ENCODE data around the gene KANSL2. TPM values are rescaled to one million over a fixed set of nuclear protein-coding genes. Genes with fewer than 3 reads are reported as not detected.

KANSL2 gene
- total RNA-seq, 1 experiment from 2014 or later = 41.6 TPM

- H3K4me3 ChIP-seq (replicated peaks in 1 of 2; ENCODE audit: low read depth in 1 of 2, low read length in 2 of 2) = no peak overlapping the region
- BruUV-seq (replicated peaks) = no TSS peak
- POLR2A ChIA-PET = interaction anchor here (0.8 to 3.6 kb wide), 2 partner anchors 10 to 11 kb away, joined by 4 to 16 read pairs; partner anchors contain the start of gene KANSL2
- no peaks in the 10 kb centered on the region for H3K9me2 ChIP-seq (ENCODE audit: insufficient read depth)
- no peak overlapping the region for H3K27ac ChIP-seq (ENCODE audit: low read depth, low read length)
- no peaks in the 10 kb centered on the region for H3K9me3 ChIP-seq (ENCODE audit: control insufficient read depth in 1 of 2, insufficient read depth in 1 of 2, low read depth in 1 of 2, low read length in 2 of 2)
- H4K20me1 ChIP-seq (ENCODE audit: insufficient read depth) = peaks cover 8% of the 10 kb centered on the region; the same call in 1 of the 2 replicates
- intact Hi-C loops (cut with micrococcal nuclease) = no loop called here
- RAD21 ChIA-PET (ENCODE audit: low non-redundant PET in 1 of 2, low total read pairs in 2 of 2, uncharacterized antibody in 2 of 2, unreplicated experiment in 2 of 2) = no interaction called here
- no peaks in the 10 kb centered on the region for H3K4me1 ChIP-seq (ENCODE audit: control insufficient read depth in 1 of 2, insufficient read depth in 2 of 2, low read length in 2 of 2)
- CTCF ChIA-PET = no interaction called here
- no peak for TF ChIP-seq REST (IDR thresholded peaks at IDR 0.05; ENCODE audit: low read depth)
- TF ChIP-seq YY1 (IDR thresholded peaks at IDR 0.05; ENCODE audit: extremely low read depth, insufficient replicate concordance, low read depth, low read length) = no peak
- TF ChIP-seq ELF1 (IDR thresholded peaks at IDR 0.05; ENCODE audit: borderline replicate concordance, low read depth) = no peak
- TF ChIP-seq SP1 (IDR thresholded peaks at IDR 0.05; ENCODE audit: low read depth) = no peak
- no peak for TF ChIP-seq FOSL1 (IDR thresholded peaks at IDR 0.05; ENCODE audit: low read depth)
- TF ChIP-seq SRF (IDR thresholded peaks at IDR 0.05; ENCODE audit: low read depth) = no peak
- TF ChIP-seq ATF3 (IDR thresholded peaks at IDR 0.05) = no peak
- TF ChIP-seq EZH2 (IDR thresholded peaks at IDR 0.05) = no peak
- no peak for TF ChIP-seq ZFX (IDR thresholded peaks at IDR 0.05)
- TF ChIP-seq EGR1 (IDR thresholded peaks at IDR 0.05; ENCODE audit: low read depth) = no peak
- no peak for TF ChIP-seq CEBPB (IDR thresholded peaks at IDR 0.05; ENCODE audit: low read depth)
- no peak for TF ChIP-seq ZNF274 (IDR thresholded peaks at IDR 0.05; ENCODE audit: low read depth, low read length)
- no peak for TF ChIP-seq CBX3 (IDR thresholded peaks at IDR 0.05; ENCODE audit: low read depth)
- no peak for TF ChIP-seq MAX (IDR thresholded peaks at IDR 0.05)
- TF ChIP-seq POLR2A (IDR thresholded peaks at IDR 0.05; ENCODE audit: borderline replicate concordance, extremely low read depth, insufficient read depth, insufficient read length) = no peak
- TF ChIP-seq ZBTB33 (IDR thresholded peaks at IDR 0.05; ENCODE audit: extremely low read depth, insufficient replicate concordance, low read length) = no peak
- no peak for TF ChIP-seq CTCF (IDR thresholded peaks at IDR 0.05 in 2 of 3, conservative IDR thresholded peaks at IDR 0.05 in 1 of 3; ENCODE audit: borderline replicate concordance in 1 of 3, insufficient read depth in 1 of 3, low read depth in 2 of 3, low read length in 2 of 3)
- no peak for TF ChIP-seq RAD21 (IDR thresholded peaks at IDR 0.05; ENCODE audit: low read depth)
- TF ChIP-seq POLR2AphosphoS5 (IDR thresholded peaks at IDR 0.05; ENCODE audit: low read depth, low read length) = no peak
- peaks cover 87% of the 10 kb centered on the region for H3K79me2 ChIP-seq (ENCODE audit: insufficient read depth, low read length)
- ATAC-seq = no peak
- no peaks in the 10 kb centered on the region for H3K27me3 ChIP-seq (ENCODE audit: insufficient read depth, low read length)
- DNase-seq (ENCODE audit: low read depth, low spot score) = no peak
- no peak overlapping the region for H3K9ac ChIP-seq (ENCODE audit: low read length)
- no peak overlapping the region for H2AFZ ChIP-seq (ENCODE audit: low read depth, low read length, poor library complexity, severe bottlenecking)
- H3K4me2 ChIP-seq (ENCODE audit: low read length) = no peak overlapping the region
- peaks cover 54 to 62% of the 10 kb centered on the region in 2 experiments; a peak in 3 of 4 replicates for H3K36me3 ChIP-seq (ENCODE audit: control insufficient read depth in 1 of 2, insufficient read depth in 2 of 2, low read length in 2 of 2)
Measured at GRCh38 chr12:48671231-48671856, 10.7 kb downstream of the KANSL2 start.

All from HCT116 (cell line).